RPMI8226 (cell line): Measurements from ENCODE around the gene CFAP251.
"Not testable (repeated sequence)": the region's sequence is repeated elsewhere in the genome, so short reads cannot be mapped to it uniquely, and the experiment has no call there.

Experiments used
- DNase-seq: peaks from one replicate; pipeline ENCODE4 v3.0.0-alpha.2; 2015

CFAP251 gene

GRCh38 chr12:121980892-121981272 lies 62.5 kb downstream of the CFAP251 start:
- DNase-seq: no peak

GRCh38 chr12:121981456-121981855 lies 63.1 kb downstream of the CFAP251 start:
- DNase-seq: no peak

GRCh38 chr12:121982950-121983349 lies 64.6 kb downstream of the CFAP251 start:
- no peak for DNase-seq

DNA sequence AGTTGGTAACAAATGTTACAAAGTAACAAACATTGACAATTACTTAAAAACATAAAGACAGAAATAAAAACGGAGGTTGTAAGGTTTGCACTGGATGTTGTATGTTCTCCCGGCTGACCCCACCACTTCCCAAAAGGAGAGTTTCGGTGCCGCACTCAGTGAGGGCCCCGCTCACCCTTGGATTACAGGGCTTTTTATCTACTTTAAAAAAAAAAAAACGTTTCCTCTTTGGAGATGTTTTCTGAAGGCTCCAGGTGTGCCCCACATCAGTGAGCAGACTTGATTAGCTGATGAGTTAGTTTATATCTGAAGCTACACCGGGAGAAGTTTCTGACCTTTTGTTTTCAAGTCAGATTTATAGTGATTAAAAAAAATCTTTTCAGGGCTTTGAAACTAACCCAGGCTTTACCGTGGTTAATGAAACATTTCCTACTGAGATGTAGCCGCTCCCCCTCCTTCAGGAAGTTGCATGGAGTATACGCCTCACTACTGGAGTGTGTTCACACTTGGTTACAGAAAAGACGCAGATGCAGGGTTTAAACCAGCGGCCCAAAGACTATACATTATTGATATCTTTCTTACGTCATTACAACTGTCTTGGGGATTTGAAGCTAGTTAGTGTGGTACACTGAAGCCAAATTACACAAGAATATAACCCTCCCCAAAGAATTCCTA lies 65.3 kb downstream of the CFAP251 start:
- no peak for DNase-seq

GRCh38 chr12:121986489-121987245 lies 68.3 kb downstream of the CFAP251 start:
- no peak for DNase-seq

DNA sequence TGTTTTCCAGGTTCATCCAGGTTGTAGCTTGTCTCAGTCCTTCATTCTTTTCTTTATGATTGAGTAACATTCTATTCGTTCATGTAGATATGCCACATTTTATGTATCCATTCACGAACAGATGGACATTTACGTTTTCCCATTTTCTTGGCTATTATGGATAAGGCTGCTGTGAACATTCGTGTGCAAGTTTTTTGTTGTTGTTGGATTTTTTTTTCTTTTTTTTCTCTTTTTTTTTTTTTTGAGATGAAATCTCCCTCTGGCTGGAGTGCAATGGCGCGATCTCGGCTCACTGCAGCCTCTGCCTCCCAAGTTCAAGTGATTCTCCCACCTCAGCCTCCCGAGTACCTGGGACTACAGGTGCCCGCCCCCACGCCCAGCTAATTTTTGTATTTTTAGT lies 70.1 kb downstream of the CFAP251 start:
- DNase-seq: not testable (repeated sequence)

DNA sequence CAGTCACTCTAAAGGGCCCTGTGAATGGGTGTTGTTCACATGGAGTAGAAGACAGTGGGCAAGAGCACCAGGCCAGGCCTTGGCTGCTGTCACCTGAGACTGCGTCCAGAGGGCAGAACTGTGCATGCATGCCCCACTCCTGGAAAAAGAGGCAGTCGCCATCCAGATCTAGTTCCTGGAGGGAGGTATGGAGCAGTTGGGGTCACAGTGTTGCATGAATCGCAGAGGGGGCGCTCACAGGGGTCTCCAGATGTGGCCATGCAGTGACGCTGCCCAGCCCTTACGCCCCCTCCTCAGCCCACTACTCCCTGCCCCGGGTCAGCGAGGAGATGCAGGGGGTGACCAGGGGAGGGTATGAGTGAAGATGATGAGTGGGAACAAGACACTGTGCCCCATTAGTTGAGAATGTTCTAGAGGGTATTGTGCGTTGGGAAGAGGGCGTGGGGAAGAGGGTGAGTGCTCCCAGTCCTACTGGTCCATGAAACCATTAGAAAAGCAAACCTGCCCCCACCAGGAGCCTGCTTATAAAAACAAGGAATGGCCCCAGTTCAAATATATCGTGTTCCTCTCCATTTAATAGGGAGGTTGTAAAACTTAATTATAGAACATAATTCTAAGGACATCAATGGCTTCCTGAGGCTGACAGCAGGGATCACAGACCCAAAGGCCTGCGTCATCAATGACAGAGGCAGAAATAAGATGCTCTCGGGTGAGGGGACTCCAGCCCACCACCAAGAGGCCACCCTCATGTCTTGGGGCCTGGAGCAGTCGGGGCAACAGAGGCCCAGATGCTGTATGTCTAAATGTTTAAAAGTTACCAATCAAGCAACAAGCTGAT lies 71.1 kb downstream of the CFAP251 start:
- no peak for DNase-seq

DNA sequence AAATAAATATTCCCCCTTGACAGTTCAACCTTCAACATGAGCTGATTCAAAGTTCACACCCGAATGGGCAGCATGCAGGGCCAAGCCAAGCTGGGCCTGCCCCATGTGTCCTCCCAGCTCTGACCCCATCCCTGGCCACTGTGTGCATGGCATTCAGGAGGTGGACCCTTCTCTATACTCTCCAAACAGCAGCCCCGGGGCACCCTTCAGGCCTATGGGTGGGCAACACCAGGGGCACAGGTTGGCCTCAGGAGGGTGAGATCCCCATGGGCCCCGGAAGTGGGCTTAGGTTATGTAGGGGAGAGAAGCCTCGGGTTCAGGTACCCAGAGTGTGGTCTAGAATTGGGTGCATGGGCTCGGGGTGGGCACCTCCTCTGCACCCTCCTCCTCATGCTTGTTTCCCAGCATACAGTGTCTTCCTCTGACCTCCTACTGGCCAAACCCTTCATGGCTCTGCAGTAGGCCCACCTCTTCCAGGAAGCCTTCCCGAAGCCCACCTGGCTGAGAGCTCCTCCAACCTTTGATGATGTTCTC lies 71.8 kb downstream of the CFAP251 start:
- DNase-seq: no peak

- no peak for DNase-seq
These were observed 72.6 kb downstream of the CFAP251 start for GRCh38 chr12:121990692-121991603.

- DNase-seq: no peak
These were observed 73.9 kb downstream of the CFAP251 start for GRCh38 chr12:121992059-121992879.

DNA sequence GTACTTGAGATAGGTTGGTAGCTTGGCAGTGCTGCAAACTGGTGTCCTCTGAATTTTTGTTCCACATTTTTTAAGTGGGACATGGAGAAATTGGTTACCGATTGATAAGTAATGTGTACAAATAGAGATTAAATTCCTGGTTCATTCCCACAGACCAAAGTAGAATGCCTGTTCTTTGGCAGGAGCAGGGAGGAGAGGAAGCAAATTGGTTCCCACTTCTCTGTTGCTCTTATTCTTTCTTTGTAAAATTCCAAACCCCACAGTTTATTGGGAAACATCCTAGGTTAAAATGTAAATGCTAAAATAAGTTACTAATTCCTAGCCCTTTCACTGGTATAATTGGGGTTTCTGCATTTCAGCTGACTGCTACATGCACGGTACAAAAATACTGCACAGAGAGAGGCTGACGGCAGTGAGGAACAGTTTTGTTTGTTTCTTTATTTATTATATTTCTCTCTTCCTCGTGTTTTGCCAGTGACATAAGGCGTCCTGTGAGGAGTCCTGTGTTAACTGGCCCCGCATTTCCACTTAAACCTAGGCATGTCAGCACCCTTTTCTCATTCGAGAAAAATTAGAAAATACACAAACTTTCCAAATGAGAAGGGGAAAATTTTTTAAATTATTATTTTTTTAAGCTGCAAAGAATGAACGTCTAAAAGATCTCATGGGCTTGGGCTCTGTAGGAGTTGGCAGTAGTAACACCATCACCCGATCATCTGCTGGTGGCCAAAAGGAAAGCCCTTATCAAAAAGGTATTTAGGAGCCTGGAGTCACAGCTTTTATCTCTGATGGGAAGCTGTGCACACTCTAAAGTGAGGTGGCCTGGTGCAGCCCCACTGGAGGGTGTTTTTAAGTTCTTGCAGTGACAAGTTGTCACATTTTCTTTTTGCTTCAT lies 77.9 kb downstream of the CFAP251 start:
- no peak for DNase-seq

DNA sequence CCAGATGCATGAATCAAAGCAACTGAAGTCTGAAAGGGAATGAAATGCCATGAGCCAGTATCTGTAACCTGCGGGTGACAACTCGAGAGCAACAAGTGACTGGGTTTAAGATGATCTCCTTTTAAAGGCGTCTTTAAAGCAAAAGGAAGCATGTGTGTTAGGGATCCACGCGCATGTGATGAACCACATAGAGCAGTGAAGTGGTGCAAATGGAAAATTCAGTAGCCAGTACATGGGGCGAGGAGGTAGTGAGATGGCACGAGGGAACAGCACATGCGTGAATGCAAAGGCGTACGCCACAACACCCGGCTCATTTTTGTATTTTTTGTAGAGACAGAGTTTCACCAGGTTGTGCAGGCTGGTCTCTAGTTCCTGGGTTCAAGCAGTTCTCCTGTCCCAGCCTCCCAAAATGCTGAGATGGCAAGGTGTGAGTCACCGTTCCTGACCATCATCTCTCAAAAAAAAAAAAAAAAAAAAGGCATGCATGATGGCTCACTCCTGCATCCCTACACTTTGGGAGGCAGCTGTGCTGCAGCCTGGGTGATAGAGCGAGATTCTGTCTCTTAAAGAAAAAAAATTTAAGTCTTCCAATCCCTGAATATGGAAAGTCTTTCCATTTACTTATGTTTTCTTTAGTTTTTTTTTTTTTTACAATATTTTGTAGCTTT lies 78.7 kb downstream of the CFAP251 start:
- DNase-seq: peak; percentile 6

GRCh38 chr12:122001466-122002209 lies 83.2 kb downstream of the CFAP251 start:
- DNase-seq: no peak

- no peak for DNase-seq
These were observed 85.5 kb downstream of the CFAP251 start for GRCh38 chr12:122003651-122004611.

- no peak for DNase-seq
These were observed 86.3 kb downstream of the CFAP251 start for GRCh38 chr12:122004633-122005071.

GRCh38 chr12:122005252-122005776 lies 86.9 kb downstream of the CFAP251 start:
- no peak for DNase-seq

DNA sequence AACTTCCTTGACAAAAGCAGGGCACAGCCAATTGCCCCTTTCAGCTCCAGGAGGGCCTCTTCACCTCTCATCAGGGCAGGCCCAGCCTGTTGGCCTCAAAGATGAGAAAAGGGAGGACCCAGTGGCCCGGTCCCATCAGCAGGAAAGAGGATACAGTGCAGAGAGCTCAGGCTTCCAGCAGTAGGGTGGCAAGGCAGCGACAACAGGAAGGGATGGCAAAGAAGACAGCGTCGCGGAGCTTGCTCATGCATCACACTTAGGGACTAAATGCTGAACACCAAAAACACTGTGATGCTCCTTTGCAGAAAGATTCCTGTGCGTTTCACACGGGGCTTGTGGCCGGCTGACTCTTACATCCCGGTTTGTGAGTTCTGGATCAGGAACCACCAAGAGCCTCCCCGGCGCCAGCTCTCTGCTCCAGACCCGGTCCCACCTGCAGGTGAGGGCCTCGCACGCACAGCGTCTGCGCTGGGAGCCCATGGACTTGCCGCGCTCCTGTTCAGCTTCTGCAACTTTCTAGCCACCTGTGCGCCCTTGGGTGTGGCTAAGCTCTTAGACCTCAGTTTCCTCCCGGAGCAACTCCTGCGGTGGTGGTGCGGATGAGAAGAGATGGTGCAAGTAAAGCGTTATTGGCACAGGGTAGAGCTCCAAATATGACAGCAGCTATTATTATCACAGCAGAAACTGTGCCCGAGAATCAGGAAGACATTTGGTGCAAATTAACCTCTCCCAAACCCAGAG lies 88.0 kb downstream of the CFAP251 start:
- no peak for DNase-seq
